Measurements from ENCODE around the gene GBP4.

Gene GBP4

DNA sequence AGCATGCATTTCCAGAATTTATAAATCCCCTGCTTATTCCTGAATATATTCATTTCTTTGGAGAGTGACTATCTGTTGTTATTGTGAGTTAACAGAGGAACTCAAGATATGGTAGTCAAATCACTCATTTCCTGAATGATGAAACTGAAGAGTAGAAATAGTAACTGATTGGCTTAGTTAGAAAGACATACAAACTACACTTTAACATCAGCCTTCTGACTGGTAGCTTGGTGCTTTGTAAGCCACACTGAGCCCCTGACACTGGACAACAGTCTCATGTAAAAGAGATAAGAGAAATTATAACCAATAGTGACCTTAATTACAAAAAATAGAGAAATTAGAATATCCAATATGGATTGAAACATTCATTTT lies 27.7 kb downstream of the GBP4 start:
- no peak for DNase-seq

DNA sequence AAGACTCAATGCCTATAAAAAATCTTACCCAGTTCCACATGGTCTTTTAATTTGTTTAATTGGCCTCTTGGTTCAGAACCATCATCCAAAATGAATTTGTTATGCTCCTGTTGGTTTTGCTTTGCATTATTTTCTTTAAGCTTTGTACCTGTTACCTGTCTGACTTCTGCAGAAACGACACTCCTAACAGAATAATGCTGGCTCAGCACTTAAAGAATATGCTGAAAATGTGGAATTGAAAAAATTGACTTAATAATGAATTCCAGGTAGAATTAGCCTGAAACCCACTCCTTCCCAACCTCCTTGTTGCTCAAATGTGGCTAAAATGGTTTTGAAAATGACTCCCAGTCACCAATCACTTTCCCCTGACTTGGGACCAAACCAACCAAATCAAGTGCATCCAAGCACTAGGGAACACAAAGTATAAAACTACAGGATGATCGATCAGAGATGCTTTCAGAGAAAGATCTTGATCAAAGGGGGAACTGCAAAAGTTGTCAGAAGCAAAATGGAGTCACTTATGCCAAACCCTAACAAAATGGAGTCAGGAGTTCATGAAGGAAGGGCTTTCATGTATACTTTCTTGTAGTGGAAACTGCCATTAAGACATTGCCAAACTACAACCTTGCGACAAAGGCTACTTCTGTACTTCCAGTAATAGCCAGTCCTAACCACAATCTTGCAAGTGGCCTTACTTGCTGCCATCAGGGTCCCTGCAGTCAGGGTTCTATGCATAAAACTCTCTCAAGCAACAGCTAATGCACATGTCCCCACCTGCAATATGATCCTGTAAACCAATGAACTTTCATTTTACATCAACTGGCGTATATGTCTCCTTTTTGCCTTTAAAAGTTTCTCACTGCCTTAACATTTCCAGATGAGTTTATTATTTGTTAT lies 28.3 kb downstream of the GBP4 start:
- no peak for DNase-seq

DNA sequence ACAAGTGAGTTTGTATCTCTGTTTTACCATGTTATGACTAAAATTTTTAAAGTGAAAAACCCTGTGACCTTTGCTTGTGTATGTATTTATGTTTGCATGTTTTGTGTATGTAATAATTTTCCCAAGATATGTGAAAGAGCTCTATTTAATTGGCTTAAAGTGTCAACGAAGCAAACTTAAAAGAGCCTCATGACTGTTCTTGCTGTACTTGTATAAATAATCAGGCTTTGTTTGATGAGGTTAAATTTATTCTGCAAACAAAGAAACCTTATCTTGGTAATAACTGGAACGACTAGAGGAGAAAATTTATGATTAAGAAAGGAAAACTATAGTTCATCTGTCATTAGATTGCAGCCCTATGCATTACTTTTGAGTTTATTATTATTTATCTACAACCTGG lies 29.6 kb downstream of the GBP4 start:
- DNase-seq = no peak

DNA sequence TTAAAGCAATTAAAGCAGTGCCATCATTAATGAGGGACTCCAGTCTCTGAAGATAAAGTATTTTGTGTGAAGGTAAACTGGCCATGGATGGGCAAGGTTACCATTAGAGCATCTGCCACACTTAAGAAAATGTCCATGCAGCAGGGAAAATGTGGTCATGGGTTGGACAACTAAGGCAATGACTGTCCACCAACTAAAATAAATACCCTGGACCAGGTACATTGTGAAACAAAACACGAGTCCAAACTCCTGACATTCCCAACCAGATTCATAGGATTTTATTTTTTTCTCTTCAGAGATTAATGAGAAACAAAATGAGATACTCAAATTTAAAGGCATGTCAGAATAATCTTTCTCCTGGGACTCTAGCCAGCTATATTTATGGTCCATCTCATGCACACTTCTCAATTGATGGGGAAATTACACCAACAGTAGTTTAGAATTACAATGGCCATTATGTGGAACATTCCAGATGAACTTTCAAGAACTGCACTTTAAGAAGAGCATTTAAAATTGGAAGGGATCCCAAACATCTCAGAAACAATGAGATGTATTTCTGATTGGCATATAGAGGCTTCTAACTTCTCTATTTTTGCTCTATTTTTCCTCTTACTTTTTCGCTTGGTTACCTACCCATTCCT lies 31.0 kb downstream of the GBP4 start:
- DNase-seq = no peak

DNA sequence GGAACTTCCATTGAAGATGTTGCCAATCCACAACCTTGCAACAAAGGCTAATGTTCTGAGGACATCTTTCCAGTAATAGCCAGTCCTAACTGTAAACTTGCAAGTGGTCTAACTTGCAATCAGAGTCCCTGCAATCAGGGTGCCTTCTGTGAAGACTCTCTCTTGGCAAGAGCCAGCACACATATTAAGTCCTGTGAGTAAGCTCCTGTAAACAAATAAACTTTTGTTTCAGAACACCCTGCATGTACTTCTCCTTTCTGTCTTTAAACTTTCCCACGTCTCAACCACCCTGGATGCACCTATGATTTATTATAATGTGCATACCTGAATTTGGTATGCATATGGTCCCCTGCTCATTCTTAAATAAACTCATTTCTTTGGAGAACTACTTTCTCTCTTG lies 32.0 kb downstream of the GBP4 start:
- no peak for DNase-seq

DNA sequence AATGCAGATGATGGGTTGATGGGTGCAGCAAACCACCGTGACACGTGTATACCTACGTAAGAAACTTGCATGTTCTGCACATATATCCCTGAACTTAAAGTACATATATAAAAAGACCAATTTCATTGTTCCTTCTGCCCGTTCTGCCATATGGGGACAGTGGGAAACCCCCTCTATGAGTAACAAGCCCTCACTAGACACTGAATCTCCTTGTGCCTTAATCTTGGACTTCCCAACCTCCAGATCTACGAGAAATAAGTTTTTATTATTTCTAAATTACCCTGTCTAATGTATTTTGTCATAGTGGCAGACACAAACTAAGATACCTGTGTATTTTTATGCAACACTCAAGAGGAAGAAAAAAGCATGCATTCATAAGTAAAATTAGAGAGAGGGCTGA lies 32.9 kb downstream of the GBP4 start:
- no peak for DNase-seq

DNA sequence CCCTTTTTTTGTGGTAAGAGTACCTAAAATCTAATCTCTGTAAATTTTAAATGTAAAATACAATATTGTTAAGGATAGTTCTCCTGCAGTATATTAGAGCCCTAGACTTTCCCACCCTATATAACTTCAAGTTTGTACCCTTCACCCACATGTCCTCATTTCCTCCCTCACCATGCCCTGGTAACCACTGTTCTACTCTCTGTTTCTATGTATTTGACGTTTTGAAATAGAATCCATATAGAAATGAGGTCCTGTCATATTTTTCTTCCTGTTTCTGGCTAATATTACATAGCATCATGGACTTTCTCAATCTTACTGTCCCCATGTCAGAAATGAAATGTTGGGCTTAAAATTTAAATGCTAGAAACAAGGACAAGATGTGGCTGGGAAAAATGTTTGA lies 47.7 kb downstream of the GBP4 start:
- no peak for DNase-seq

DNA sequence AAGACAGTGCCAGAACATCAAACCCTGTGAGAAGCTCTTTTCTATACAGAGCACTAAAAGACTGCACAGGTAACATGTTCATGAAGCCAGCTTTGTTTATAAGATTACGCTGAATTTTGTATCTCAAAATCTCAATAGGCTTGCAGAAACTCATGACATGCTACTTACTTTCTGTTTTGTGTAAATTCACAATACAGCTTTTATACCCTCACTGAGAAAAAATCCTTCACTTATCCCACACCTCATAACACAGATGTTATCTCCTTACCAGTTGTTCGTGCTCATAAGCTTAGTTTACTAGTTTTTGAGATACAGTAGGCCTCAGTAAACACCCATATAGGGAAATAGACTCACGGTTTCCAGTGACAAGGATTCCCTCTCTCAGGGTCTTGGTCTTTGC lies 48.8 kb downstream of the GBP4 start:
- DNase-seq = no peak

DNA sequence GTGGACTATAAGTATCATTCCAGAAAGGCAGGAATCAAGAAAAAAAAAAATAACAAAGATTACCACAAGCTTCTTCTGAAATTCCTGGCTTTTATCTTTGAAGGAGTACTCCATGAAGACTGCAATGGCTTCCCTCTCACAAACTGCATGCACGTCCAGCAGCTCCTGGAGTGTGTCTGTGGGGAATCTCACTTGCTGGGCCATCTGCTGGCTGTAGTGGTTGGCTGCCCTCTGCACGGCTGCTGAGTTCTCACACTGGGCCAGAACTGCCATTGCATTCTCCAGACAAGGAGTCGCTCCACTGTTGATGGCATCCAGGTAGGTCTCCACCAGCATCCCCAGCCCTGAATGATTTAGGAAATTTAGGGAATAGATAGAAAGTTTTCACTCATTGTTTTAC lies 49.5 kb downstream of the GBP4 start:
- peak in 4 of 14 donors; percentile 6 to 23 (median 10) for DNase-seq

DNA sequence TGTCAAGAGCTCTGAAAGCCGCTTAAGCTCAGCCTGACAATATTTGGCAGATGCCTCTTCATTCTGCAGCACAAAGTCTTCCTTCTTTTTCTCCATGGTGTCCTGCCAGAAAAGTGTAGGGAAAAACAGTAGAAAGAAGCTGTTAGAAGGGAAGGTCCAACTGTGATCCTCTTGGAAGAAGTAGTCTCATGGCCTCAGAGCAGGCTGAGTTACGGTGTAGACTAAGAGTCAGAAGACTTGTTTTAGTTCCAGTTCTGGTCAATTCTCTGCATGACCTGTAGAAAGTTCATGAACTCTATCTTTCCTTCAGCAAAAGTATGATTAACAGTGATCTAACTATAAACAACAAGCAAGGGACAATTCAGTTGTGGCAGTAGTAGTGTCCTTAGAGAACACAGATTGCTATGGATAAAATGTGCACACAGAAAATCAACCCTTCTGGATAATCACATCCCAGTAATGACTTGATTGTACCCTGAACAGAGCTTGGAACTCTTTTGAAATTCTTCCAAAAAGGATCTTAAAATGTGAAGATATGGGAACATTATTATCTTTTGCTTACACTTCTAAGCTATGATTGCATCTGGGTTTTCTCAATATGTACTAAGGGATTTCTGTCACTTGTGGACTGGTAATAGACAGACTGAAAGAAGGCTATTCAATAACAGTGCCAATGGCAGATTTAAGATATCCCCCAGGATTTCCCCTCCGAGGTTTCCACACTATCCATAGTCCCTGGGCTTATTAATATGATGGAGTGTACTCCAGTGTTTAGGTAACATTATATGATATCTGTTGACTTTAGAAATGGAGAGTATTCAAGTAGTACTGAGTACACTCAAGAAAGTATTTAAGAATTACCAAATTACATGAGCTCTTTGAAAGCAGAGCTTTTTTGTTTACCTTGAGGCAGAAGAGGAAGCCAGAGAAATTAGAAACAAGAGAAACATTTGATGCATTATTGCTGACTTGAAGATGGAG lies 50.8 kb downstream of the GBP4 start:
- no peak for DNase-seq

DNA sequence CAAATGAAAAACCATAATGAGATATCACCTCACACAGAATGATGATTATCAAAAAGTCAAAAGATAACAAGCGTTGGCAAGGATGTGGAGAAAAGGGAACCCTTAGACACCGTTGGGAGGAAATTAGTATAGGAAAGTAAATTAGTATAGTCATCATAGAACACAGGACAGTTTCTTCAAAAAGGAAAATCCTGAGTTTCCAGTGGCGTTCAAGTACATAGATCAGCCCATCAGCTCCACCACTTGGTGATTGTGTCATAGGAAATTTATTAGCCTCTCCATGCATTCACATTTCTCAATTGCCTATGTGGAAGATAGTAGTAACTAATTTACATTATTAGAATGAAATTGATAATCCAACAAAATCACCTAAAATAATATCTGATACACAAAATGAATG lies 52.0 kb downstream of the GBP4 start:
- DNase-seq = no peak

DNA sequence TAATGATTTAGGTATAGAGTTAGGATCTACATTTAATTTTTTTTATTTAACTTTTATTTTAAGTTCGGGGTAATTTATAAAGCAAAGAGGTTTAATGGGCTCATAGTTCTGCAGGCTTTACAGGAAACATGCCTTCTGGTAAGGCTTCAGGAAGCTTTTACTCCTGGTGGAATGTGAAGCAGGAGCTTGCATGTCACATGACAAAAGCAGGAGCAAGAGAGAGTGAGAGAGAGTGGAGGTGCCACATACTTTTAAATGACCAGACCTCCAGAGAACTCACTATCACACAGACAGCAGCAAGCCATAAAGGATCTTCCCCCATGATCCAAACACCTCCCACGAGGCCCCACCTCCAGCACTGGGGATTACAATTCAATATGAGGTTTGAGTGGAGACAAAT lies 55.3 kb downstream of the GBP4 start:
- no peak for DNase-seq

DNA sequence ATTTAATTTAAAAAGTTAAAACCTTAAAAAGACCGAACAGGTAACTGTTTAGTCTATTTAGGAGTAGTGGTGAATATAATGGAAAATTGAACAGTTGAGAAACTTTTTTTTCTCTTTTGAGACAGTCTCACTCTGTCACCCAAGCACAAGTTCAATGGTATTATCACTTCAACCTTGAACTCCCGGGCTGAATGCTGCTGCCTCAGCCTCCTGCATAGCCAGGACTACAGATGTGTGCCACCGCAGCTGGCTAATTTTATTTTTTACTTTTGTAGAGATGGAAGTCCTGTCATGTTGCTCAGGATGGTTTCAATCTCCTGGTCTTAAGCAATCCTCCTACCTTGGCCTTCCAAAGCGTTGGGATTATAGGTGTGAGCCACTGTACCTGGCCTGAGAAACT lies 56.6 kb downstream of the GBP4 start:
- no peak for DNase-seq

DNA sequence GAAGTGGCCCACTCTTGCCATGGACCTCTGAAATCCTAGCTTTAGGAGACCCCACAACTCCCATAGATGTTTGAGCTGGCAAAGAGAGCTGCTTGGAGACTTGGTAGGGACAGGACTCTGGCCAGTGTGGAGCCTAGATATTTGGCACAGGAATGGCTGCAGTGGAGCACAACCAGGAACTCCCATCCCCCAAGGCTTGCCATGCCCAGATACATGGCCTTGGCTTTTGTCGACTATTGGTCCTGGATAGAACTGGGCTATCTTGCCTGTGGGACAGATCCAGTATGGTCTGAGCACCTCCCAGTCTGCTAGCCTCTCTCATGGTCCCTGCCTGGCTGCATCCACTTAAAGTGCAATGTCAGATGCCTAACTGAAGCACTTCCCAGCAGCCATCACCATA lies 65.0 kb downstream of the GBP4 start:
- no peak for DNase-seq

All from C1 segment of cervical spinal cord (tissue), 14 donors.